Sigmoid colon (tissue), 7 donors: ENCODE results near the gene CNTN4. TPM values are rescaled to one million over a fixed set of nuclear protein-coding genes. Genes with fewer than 3 reads are reported as not detected.
"Not testable (repeated sequence)": the region's sequence is repeated elsewhere in the genome, so short reads cannot be mapped to it uniquely, and the experiment has no call there.

Experiments
- DNase-seq: peaks from one replicate; pipeline ENCODE4 v3.0.0-alpha.2; 2019
- H3K27ac ChIP-seq, 4 donors: fragments of 200-600 bp; sonication (generic); one replicate each; pipeline ENCODE4 v1.5.1; 2016 to 2019; ENCODE audit warnings: mild to moderate bottlenecking in 1 of 4
- H3K27me3 ChIP-seq, 3 donors: fragments of 200-600 bp; sonication (generic); one replicate each; pipeline ENCODE4 v1.5.1; 2019; ENCODE audit warnings: mild to moderate bottlenecking in 1 of 3
- H3K36me3 ChIP-seq, 4 donors: fragments of 200-600 bp; sonication (generic); one replicate each; pipeline ENCODE4 v1.5.1; 2016 to 2019
- H3K4me1 ChIP-seq, 4 donors: fragments of 200-600 bp; sonication (generic); one replicate each; pipeline ENCODE4 v1.5.1; 2017 to 2019
- H3K4me3 ChIP-seq, 4 donors: fragments of 200-600 bp; sonication (generic); one replicate each; pipeline ENCODE4 v1.5.1; 2017 to 2019; ENCODE audit warnings: mild to moderate bottlenecking in 2 of 4, moderate library complexity in 1 of 4
- H3K9me3 ChIP-seq, 4 donors: fragments of 200-600 bp in 3 of 4; sonication (generic) in 3 of 4; one replicate each; pipeline versions ENCODE4 v1.5.1 to v1.6.1; 2013 to 2019
- EP300 ChIP-seq, 4 donors: sonication (generic); formaldehyde crosslinking; IDR thresholded peaks; one replicate each; pipeline ENCODE4 v1.6.1; 2017; ENCODE audit warnings: antibody characterized with exemption in 4 of 4
- POLR2A ChIP-seq, 2 donors: fragments of 450-650 bp; IDR thresholded peaks; one replicate each; pipeline ENCODE4 v1.6.1; 2016; ENCODE audit warnings: antibody characterized with exemption in 2 of 2, mild to moderate bottlenecking in 2 of 2, moderate library complexity in 2 of 2
- POLR2AphosphoS5 ChIP-seq, 4 donors: sonication (generic); formaldehyde crosslinking; IDR thresholded peaks; one replicate each; pipeline ENCODE4 v1.6.1; 2017; ENCODE audit warnings: antibody characterized with exemption in 4 of 4
- WGBS, 2 donors: extraction: QIAGEN DNeasy Blood & Tissue Kit; methylation state at CpG; one replicate each; pipeline ENCODE4 v1.1.7; 2013; 5-methylcytosine and 5-hydroxymethylcytosine counted together
- intact Hi-C: fragments of 100-400 bp; cut with DNase I; formaldehyde crosslinking; loops from one replicate; pipeline ENCODE4 v1.15.1; 2023
- polyA plus RNA-seq, 3 donors: library from polyadenylated mRNA; stranded (reverse); fragments of 200-250 nt; gene quantifications; one replicate each; pipeline ENCODE4 v1.2.3, GENCODE V29; 2013
- total RNA-seq, 4 donors: library from RNA; depleted of rRNA; stranded (reverse); fragments of >200 nt; gene quantifications; one replicate each; pipeline ENCODE4 v1.1.0, GENCODE V29; 2016
- TF ChIP-seq, protein P1 (sequence below), 4 experiments: fragments of 450-650 bp in 3 of 4; fragments of 200-600 bp in 1 of 4; IDR thresholded peaks; one replicate each; pipeline ENCODE4 v1.5.1; 2016 to 2019; ENCODE audit warnings: antibody characterized with exemption in 4 of 4, mild to moderate bottlenecking in 3 of 4, moderate library complexity in 2 of 4
- donor health status: healthy with polysubstance abuse.
- donor health status: Bipolar disorder and iron deficiency.
- donor health status: healthy.

CNTN4 gene
- total and polyA plus RNA-seq, 7 donors: 1.4 to 10.0 (median 7.5) TPM

DNA sequence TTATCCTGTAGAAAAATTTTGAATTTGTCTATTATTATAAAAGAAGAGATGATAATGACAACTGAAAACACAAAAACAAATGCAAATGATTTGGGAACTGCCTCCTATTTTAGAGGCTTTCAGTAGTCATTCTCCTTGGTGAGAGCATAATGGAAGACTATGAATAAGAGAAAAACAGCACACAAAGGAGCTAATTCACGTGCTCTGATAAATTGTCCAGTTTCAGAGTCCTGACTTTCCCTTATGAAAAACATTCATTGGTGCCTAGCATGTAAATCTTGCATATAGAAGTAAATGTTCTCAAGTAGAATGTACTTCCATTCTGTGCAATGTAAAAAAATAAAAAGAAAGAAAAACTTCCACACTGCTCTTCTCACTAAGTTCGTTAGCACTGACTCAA is 805.4 kb downstream of the CNTN4 start:
- intact Hi-C loops: no loop called here
- H3K4me1 ChIP-seq: no peaks in the 10 kb centered on the region
- H3K4me3 ChIP-seq: no peak overlapping the region
- no peak overlapping the region for H3K27ac ChIP-seq
- no peak for DNase-seq
- no peak for TF ChIP-seq POLR2A (IDR thresholded peaks at IDR 0.05)
- no peak for TF ChIP-seq POLR2AphosphoS5 (IDR thresholded peaks at IDR 0.05)
- TF ChIP-seq, protein P1, sequence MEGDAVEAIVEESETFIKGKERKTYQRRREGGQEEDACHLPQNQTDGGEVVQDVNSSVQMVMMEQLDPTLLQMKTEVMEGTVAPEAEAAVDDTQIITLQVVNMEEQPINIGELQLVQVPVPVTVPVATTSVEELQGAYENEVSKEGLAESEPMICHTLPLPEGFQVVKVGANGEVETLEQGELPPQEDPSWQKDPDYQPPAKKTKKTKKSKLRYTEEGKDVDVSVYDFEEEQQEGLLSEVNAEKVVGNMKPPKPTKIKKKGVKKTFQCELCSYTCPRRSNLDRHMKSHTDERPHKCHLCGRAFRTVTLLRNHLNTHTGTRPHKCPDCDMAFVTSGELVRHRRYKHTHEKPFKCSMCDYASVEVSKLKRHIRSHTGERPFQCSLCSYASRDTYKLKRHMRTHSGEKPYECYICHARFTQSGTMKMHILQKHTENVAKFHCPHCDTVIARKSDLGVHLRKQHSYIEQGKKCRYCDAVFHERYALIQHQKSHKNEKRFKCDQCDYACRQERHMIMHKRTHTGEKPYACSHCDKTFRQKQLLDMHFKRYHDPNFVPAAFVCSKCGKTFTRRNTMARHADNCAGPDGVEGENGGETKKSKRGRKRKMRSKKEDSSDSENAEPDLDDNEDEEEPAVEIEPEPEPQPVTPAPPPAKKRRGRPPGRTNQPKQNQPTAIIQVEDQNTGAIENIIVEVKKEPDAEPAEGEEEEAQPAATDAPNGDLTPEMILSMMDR (IDR thresholded peaks at IDR 0.05): no peak
- no peak for TF ChIP-seq EP300 (IDR thresholded peaks at IDR 0.05)
- H3K36me3 ChIP-seq: no peaks in the 10 kb centered on the region
- H3K27me3 ChIP-seq: no peaks in the 10 kb centered on the region
- no peaks in the 10 kb centered on the region for H3K9me3 ChIP-seq
- WGBS, 2 donors: 81 to 89% methylated on average over 2 of the region's 2 CpGs

DNA sequence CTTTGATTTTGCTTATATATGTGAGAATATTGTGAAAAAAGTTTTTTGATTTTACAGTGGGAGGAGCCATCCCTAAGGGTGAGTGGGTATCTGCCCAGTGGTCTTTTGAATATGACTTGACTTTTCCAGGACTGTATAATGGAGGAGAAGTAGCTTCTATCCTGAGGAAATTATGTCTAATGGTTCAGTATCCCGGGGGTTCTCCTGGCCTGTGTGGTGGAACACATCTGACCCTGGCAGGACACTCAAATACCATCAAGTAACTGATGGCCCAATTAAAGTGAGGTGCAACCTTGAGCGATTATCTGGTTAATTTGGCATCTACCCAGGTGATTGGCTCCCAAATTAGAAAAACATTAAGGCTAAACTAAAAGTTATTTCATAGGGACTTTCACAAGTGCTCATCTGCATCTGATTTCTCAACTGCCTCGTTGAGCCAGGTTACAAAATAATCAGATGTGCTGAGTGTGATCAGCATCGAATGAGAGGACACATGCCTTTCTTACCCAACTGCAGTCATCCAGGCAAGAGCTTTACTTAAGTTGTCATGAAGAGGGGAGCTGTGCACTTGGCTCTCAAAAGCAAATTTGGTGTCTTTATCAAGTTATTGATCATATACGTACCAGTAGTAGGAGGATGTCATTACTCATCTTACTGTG is 810.2 kb downstream of the CNTN4 start:
- H3K27ac ChIP-seq: no peak overlapping the region
- intact Hi-C loops: no loop called here
- no peaks in the 10 kb centered on the region for H3K9me3 ChIP-seq
- WGBS, 2 donors: 87 to 94% methylated on average over 5 of the region's 5 CpGs
- H3K36me3 ChIP-seq: no peaks in the 10 kb centered on the region
- H3K4me1 ChIP-seq: no peaks in the 10 kb centered on the region
- DNase-seq: no peak
- H3K27me3 ChIP-seq: no peaks in the 10 kb centered on the region
- no peak overlapping the region for H3K4me3 ChIP-seq
- TF ChIP-seq EP300 (IDR thresholded peaks at IDR 0.05) (no peak), POLR2AphosphoS5 (IDR thresholded peaks at IDR 0.05) (no peak), POLR2A (IDR thresholded peaks at IDR 0.05) (no peak)
- TF ChIP-seq, protein P1 (IDR thresholded peaks at IDR 0.05): no peak

DNA sequence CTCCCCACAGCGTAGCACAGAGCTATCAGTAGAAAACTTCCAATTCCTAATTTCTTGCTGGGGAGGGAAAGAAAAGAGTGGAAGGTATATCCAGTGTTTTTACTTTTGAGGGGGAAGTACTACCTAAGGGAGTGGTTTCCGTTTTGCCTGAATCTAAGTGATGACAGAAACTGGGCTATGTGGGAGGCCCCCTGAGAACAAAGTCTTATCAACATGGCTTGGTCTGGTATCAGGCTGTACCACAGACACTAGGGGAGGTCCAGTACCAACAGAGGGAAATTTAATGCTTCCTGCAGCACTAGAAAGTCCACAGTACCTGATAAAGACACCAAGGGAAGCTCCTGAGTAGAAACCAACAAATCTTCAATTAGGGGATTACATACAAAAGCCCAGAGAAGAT is 812.3 kb downstream of the CNTN4 start:
- no peak for TF ChIP-seq EP300 (IDR thresholded peaks at IDR 0.05)
- TF ChIP-seq, protein P1 (IDR thresholded peaks at IDR 0.05): no peak
- TF ChIP-seq POLR2A (IDR thresholded peaks at IDR 0.05): no peak
- no peak for TF ChIP-seq POLR2AphosphoS5 (IDR thresholded peaks at IDR 0.05)
- 89 to 90% methylated on average over 2 of the region's 2 CpGs for WGBS, 2 donors
- Histone ChIP-seq H3K9me3 (no peaks in the 10 kb centered on the region), H3K36me3 (no peaks in the 10 kb centered on the region), H3K4me1 (no peaks in the 10 kb centered on the region), H3K27ac (no peak overlapping the region), H3K4me3 (no peak overlapping the region), H3K27me3 (no peaks in the 10 kb centered on the region)
- intact Hi-C loops: no loop called here
- DNase-seq: no peak

DNA sequence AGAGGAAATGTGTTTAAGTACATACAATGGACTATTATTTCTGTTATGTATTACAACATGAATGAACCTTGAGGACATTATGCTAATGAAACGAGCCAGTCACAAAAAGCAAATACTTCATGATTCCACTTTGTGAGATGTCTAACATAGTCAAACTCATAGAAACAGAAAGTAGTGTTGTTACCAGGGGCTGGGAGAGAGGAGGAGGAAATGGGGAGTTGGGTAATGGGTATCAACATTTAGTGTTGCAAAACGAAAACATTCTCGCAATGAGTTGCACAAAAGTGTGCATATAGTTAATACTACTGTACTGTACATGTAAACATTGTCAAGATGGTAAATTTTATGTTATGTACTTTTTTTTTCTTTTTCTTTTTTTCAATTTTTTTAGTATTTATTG is 817.2 kb downstream of the CNTN4 start:
- 82 to 84% methylated on average over 3 of the region's 3 CpGs for WGBS, 2 donors
- TF ChIP-seq EP300 (IDR thresholded peaks at IDR 0.05) (no peak), POLR2A (IDR thresholded peaks at IDR 0.05) (no peak), POLR2AphosphoS5 (IDR thresholded peaks at IDR 0.05) (no peak)
- Histone ChIP-seq H3K27me3 (no peaks in the 10 kb centered on the region), H3K4me1 (no peaks in the 10 kb centered on the region), H3K27ac (no peak overlapping the region), H3K36me3 (no peaks in the 10 kb centered on the region), H3K9me3 (no peaks in the 10 kb centered on the region), H3K4me3 (no peak overlapping the region)
- intact Hi-C loops: no loop called here
- DNase-seq: no peak

DNA sequence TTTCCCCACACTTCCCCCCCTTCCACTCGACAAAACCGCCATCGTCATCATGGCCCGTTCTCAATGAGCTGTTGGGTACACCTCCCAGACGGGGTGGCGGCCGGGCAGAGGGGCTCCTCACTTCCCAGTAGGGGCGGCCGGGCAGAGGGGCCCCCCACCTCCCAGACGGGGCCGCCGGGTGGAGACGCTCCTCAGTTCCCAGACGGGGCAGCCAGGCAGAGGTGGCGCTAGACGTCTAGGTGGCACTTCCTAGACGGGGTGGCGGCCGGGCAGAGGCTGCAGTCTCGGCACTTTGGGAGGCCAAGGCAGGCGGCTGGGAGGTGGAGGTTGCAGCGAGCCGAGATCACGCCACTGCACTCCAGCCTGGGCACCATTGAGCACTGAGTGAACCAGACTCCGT is 818.0 kb downstream of the CNTN4 start:
- H3K4me3 ChIP-seq, H3K9me3 ChIP-seq, H3K27me3 ChIP-seq, H3K36me3 ChIP-seq, H3K27ac ChIP-seq, H3K4me1 ChIP-seq, intact Hi-C loops, DNase-seq: not testable (repeated sequence)
- 96 to 98% methylated on average over 22 to 25 of the region's 25 CpGs for WGBS, 2 donors

DNA sequence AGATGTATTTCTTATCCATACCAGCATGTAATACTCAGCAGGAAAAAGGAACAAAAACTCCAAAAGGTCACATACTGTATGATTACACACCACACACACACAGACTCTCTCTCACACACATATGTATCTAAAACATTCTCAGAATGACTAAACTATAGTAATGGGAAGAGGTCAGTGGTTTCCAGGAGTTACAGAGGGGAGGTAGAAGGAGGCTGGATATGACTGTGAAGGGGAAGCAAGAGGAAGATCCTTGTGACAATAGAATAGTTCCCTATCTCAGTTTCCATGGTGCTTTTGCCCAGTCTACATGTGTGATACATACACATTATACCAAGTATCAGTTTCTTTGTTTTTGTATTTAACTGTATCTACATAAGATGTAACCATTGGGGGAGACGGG is 821.4 kb downstream of the CNTN4 start:
- intact Hi-C loops: no loop called here
- Histone ChIP-seq H3K36me3 (no peaks in the 10 kb centered on the region), H3K27ac (no peak overlapping the region), H3K27me3 (no peaks in the 10 kb centered on the region), H3K4me3 (no peak overlapping the region), H3K4me1 (no peaks in the 10 kb centered on the region), H3K9me3 (no peaks in the 10 kb centered on the region)
- no peak for DNase-seq
- 80 to 95% methylated on average over 1 of the region's 1 CpG for WGBS, 2 donors
- TF ChIP-seq EP300 (IDR thresholded peaks at IDR 0.05) (no peak), POLR2AphosphoS5 (IDR thresholded peaks at IDR 0.05) (no peak), POLR2A (IDR thresholded peaks at IDR 0.05) (no peak)
- TF ChIP-seq, protein P1 (IDR thresholded peaks at IDR 0.05): no peak
